Caki2 (cell line): ENCODE measurements around the gene MALL. TPM values are rescaled to one million over a fixed set of nuclear protein-coding genes. Genes with fewer than 3 reads are reported as not detected.
"Not testable (repeated sequence)": the region's sequence is repeated elsewhere in the genome, so short reads cannot be mapped to it uniquely, and the experiment has no call there.

Experiments used
- DNase-seq: peaks from one replicate; pipeline ENCODE4 v3.0.0-alpha.2; 2015; ENCODE audit warnings: low read depth
- in situ Hi-C: cut with HindIII; loops from 2 replicates; pipeline ENCODE4 v1.10.0; 2016; ENCODE audit warnings: low sequenced_read_pairs, low pct_unique_long_range_greater_than_20kb, mixed read lengths
- total RNA-seq: library from RNA; depleted of rRNA; stranded (reverse); fragments of >200 nt; shearing (Covaris generic); gene quantifications from 2 replicates; pipeline ENCODE4 v1.2.3, GENCODE V29; 2014; ENCODE audit warnings: low replicate concordance; rRNA removed

The MALL gene
- total RNA-seq, 1 experiment from 2014 or later: 61.6 TPM

DNA sequence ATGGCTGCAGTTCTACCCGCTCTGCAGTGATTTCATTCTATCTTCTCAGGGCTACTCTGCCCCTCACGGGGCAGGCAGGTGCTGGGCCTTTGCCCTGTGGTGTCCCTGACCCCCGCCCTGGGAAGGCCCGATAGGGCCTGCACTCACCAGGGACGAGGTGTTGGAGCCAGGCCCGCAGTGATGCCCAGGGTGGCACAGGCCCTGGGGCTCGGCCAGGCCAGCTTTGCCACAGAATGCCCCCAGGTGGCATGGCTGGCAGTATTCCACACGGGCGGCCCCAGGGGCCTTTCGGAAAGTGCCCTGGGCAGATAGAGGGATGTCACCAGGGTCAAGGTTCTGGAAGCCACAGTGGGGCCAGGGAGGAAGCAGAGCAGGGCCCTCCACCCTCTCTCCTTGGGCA lies 80.7 kb downstream of the MALL start:
- DNase-seq, in situ Hi-C loops: not testable (repeated sequence)

Other genes starting within 250 kb of the MALL start
- 0.23 and 0.91 TPM in 2 replicates for gene LIMS3, start 217.1 kb downstream of the MALL start, total RNA-seq
- gene NPHP1, start 89.2 kb upstream of the MALL start, total RNA-seq: 4.9 and 29.2 TPM in 2 replicates
- 107 and 109 TPM in 2 replicates for gene MTLN, start 96.7 kb upstream of the MALL start, total RNA-seq